Right cardiac atrium (tissue), 5 donors: ENCODE results near the gene NMNAT3. TPM values are rescaled to one million over a fixed set of nuclear protein-coding genes. Genes with fewer than 3 reads are reported as not detected.
"Not testable (repeated sequence)": the region's sequence is repeated elsewhere in the genome, so short reads cannot be mapped to it uniquely, and the experiment has no call there.

Source experiments
- ATAC-seq, 2 donors: fragments of 200-7000 bp; cut with Tn5 transposase; one replicate each; pipeline versions ENCODE4 v1.8.0 to v1.9.1; 2020; ENCODE audit warnings: moderate library complexity in 2 of 2, mild to moderate bottlenecking in 1 of 2
- DNase-seq, 3 donors: peaks; one replicate each; pipeline ENCODE4 v3.0.0-alpha.2; 2020
- H3K27ac ChIP-seq: one replicate; pipeline ENCODE4 v1.5.1; 2013; ENCODE audit warnings: mild to moderate bottlenecking, low read length, control low read depth, moderate library complexity
- H3K27me3 ChIP-seq: one replicate; pipeline ENCODE4 v1.6.1; 2013; ENCODE audit not compliant: control insufficient read depth, insufficient read depth
- H3K4me1 ChIP-seq: one replicate; pipeline ENCODE4 v1.6.1; 2013; ENCODE audit warnings: low read length; ENCODE audit not compliant: control insufficient read depth, insufficient read depth
- H3K4me3 ChIP-seq: one replicate; pipeline ENCODE4 v1.5.1; 2013; ENCODE audit warnings: low read length, control low read depth
- H3K9me3 ChIP-seq: one replicate; pipeline ENCODE4 v1.6.1; 2013; ENCODE audit warnings: low read length; ENCODE audit not compliant: control insufficient read depth
- WGBS: extraction: QIAGEN DNeasy Blood & Tissue Kit; methylation state at CpG from one replicate; pipeline ENCODE4 v1.1.7; 2013; 5-methylcytosine and 5-hydroxymethylcytosine counted together
- intact Hi-C, 4 donors: fragments of 100-400 bp; cut with DNase I; formaldehyde crosslinking; loops; one replicate each; pipeline versions ENCODE4 v1.11.0 to v1.14.0; 2022 to 2023
- polyA plus RNA-seq: library from polyadenylated mRNA; stranded (reverse); fragments of 200-250 nt; gene quantifications from one replicate; pipeline ENCODE4 v1.2.3, GENCODE V29; 2013
- total RNA-seq, 4 donors: library from RNA; stranded (reverse); fragmentation: NEBNext Ultra II Directional; extraction: Animal tissue kit (Norgen Biotek cat#: 25700); gene quantifications; one replicate each; pipeline ENCODE4 v1.2.1, GENCODE V29; 2021
- donor health status: healthy with polysubstance abuse.
- donor health status: DM: no; HTN: yes; CAD: no.
- donor health status: DM: no; HTN: no; CAD: no.
- donor health status: DM: no; HTN: yes; CAD: no; lungs with severe emphysema.
- donor health status: DM: yes; HTN: yes; CAD: no.

The NMNAT3 gene
- total and polyA plus RNA-seq, 5 donors, result 9.6 to 19.2 (median 16.7) TPM

GRCh38 chr3:139608108-139608380 is 69.7 kb downstream of the NMNAT3 start:
- intact Hi-C loops, result no loop called here
- 91% methylated on average over 3 of the region's 3 CpGs for WGBS
- Histone ChIP-seq H3K9me3 (no peaks in the 10 kb centered on the region), H3K27me3 (no peaks in the 10 kb centered on the region), H3K27ac (no peak overlapping the region), H3K4me1 (no peaks in the 10 kb centered on the region), H3K4me3 (no peak overlapping the region)
- DNase-seq, result no peak
- ATAC-seq, result no peak

- H3K27me3 ChIP-seq, result no peaks in the 10 kb centered on the region
- no peaks in the 10 kb centered on the region for H3K4me1 ChIP-seq
- no peak for ATAC-seq
- 94% methylated on average over 2 of the region's 2 CpGs for WGBS
- H3K9me3 ChIP-seq, result no peaks in the 10 kb centered on the region
- DNase-seq, result no peak
- intact Hi-C loops, result no loop called here
- no peak overlapping the region for H3K27ac ChIP-seq
- H3K4me3 ChIP-seq, result no peak overlapping the region
Observed at GRCh38 chr3:139607257-139608107, 70.3 kb downstream of the NMNAT3 start.

GRCh38 chr3:139602003-139602402 is 75.8 kb downstream of the NMNAT3 start:
- intact Hi-C loops, result no loop called here
- Histone ChIP-seq H3K27me3 (no peaks in the 10 kb centered on the region), H3K4me3 (no peak overlapping the region), H3K27ac (no peak overlapping the region), H3K9me3 (no peaks in the 10 kb centered on the region), H3K4me1 (peaks cover 2% of the 10 kb centered on the region)
- no peak for ATAC-seq
- 97% methylated on average over 1 of the region's 1 CpG for WGBS
- DNase-seq, result no peak

- DNase-seq (no peak), ATAC-seq (no peak)
- 79% methylated on average over 5 of the region's 5 CpGs for WGBS
- H3K27me3 ChIP-seq, result no peaks in the 10 kb centered on the region
- peaks cover 2% of the 10 kb centered on the region for H3K4me1 ChIP-seq
- H3K9me3 ChIP-seq, result no peaks in the 10 kb centered on the region
- H3K27ac ChIP-seq, result no peak overlapping the region
- intact Hi-C loops, result no loop called here
- no peak overlapping the region for H3K4me3 ChIP-seq
Observed at GRCh38 chr3:139601191-139601961, 76.4 kb downstream of the NMNAT3 start.

- ATAC-seq (no peak), DNase-seq (no peak)
- H3K4me1 ChIP-seq, result peaks cover 2% of the 10 kb centered on the region
- 20% methylated on average over 1 of the region's 1 CpG for WGBS
- no peaks in the 10 kb centered on the region for H3K9me3 ChIP-seq
- H3K4me3 ChIP-seq, result no peak overlapping the region
- H3K27me3 ChIP-seq, result no peaks in the 10 kb centered on the region
- peak overlapping the region; percentile 41 for H3K27ac ChIP-seq
- intact Hi-C loops, result no loop called here
Observed at GRCh38 chr3:139597947-139598346, 79.8 kb downstream of the NMNAT3 start.

- ATAC-seq, H3K27ac ChIP-seq, H3K9me3 ChIP-seq, H3K4me1 ChIP-seq, H3K4me3 ChIP-seq, intact Hi-C loops, DNase-seq, H3K27me3 ChIP-seq: not testable (repeated sequence)
- WGBS, result 85% methylated on average over 17 of the region's 22 CpGs
Observed at GRCh38 chr3:139591186-139591585, 86.6 kb downstream of the NMNAT3 start.

GRCh38 chr3:139588450-139588849 is 89.3 kb downstream of the NMNAT3 start:
- DNase-seq (no peak), ATAC-seq (peak; percentile 42 to 62)
- no peaks in the 10 kb centered on the region for H3K9me3 ChIP-seq
- H3K4me3 ChIP-seq, result no peak overlapping the region
- peaks cover 2% of the 10 kb centered on the region for H3K4me1 ChIP-seq
- H3K27me3 ChIP-seq, result no peaks in the 10 kb centered on the region
- WGBS, result 74% methylated on average over 4 of the region's 4 CpGs
- H3K27ac ChIP-seq, result no peak overlapping the region
- intact Hi-C loops, result loop anchor here in 2 of 4 donors (10.0 kb wide), 1 partner anchor 346 kb away; the partner anchor contains the start of gene CLSTN2 (in 2 of the 2)

GRCh38 chr3:139587797-139588196 is 90.0 kb downstream of the NMNAT3 start:
- H3K9me3 ChIP-seq, result no peaks in the 10 kb centered on the region

GRCh38 chr3:139586420-139587017 is 91.3 kb downstream of the NMNAT3 start:
- DNase-seq (no peak), ATAC-seq (no peak)
- Histone ChIP-seq H3K4me1 (peaks cover 2% of the 10 kb centered on the region), H3K9me3 (no peaks in the 10 kb centered on the region), H3K27ac (no peak overlapping the region), H3K27me3 (no peaks in the 10 kb centered on the region), H3K4me3 (no peak overlapping the region)
- WGBS, result 72% methylated on average over 1 of the region's 1 CpG
- intact Hi-C loops, result loop anchor here in 2 of 4 donors (10.0 kb wide), 1 partner anchor 348 kb away; the partner anchor contains the start of gene CLSTN2 (in 2 of the 2)

More at GRCh38 chr3:139587797-139588196, 90.0 kb downstream of the NMNAT3 start:
- Histone ChIP-seq H3K4me3 (no peak overlapping the region), H3K27ac (no peak overlapping the region), H3K4me1 (peaks cover 2% of the 10 kb centered on the region), H3K27me3 (no peaks in the 10 kb centered on the region)
- DNase-seq, result no peak
- intact Hi-C loops, result loop anchor here in 2 of 4 donors (10.0 kb wide), 1 partner anchor 347 kb away; the partner anchor contains the start of gene CLSTN2 (in 2 of the 2)
- no peak for ATAC-seq

GRCh38 chr3:139585820-139586219 is 92.0 kb downstream of the NMNAT3 start:
- DNase-seq, result peak in 1 of 3 donors; percentile 30
- Histone ChIP-seq H3K9me3 (no peaks in the 10 kb centered on the region), H3K27me3 (no peaks in the 10 kb centered on the region), H3K4me1 (peaks cover 2% of the 10 kb centered on the region), H3K27ac (no peak overlapping the region), H3K4me3 (no peak overlapping the region)
- 66% methylated on average over 4 of the region's 4 CpGs for WGBS
- no peak for ATAC-seq
- intact Hi-C loops, result loop anchor here in 2 of 4 donors (10.0 kb wide), 1 partner anchor 349 kb away; the partner anchor contains the start of gene CLSTN2 (in 2 of the 2)

- H3K4me1 ChIP-seq, H3K9me3 ChIP-seq, H3K27me3 ChIP-seq, H3K27ac ChIP-seq, H3K4me3 ChIP-seq, ATAC-seq, DNase-seq: not testable (repeated sequence)
- WGBS, result 96% methylated on average over 12 of the region's 12 CpGs
- intact Hi-C loops, result loop anchor here in 2 of 4 donors (10.0 kb wide), 1 partner anchor 351 kb away; the partner anchor contains the start of gene CLSTN2 (in 2 of the 2)
Observed at GRCh38 chr3:139583651-139584050, 94.1 kb downstream of the NMNAT3 start.
